Endothelial cell of umbilical vein (primary cell): Measurements from ENCODE around the gene TRDMT1. TPM values are rescaled to one million over a fixed set of nuclear protein-coding genes. Genes with fewer than 3 reads are reported as not detected.

Experiments used
- BruUV-seq: library from RNA; stranded (reverse); fragments of 400-500 nt; replicated peaks from 2 replicates; lab custom pipeline; 2021; lab: Mats Ljungman, UMichigan
- CTCF ChIA-PET: fragments of 300-600, 350-600 bp; sonication (Branson Sonifier 250); formaldehyde crosslinking; loops from one replicate; lab custom pipeline; 2021; ENCODE audit warnings: antibody characterized with exemption, inconsistent platforms; lab: Charles Lee
- POLR2A ChIA-PET: fragments of 300-600, 350-600 bp; sonication (Branson Sonifier 250); formaldehyde crosslinking; loops from one replicate; lab custom pipeline; 2021; ENCODE audit warnings: antibody characterized with exemption, inconsistent platforms; lab: Charles Lee
- DNase-seq: peaks from one replicate; pipeline ENCODE4 v3.0.0-alpha.2; 2011; ENCODE audit warnings: low read depth, low spot score
- FAIRE-seq: peaks from 2 replicates; lab custom pipeline; 2011; peaks lifted over from hg19 to GRCh38; lab: Jason Lieb, UNC
- H2AFZ ChIP-seq: 2 replicates; pipeline ENCODE4 v1.6.0; 2012; ENCODE audit warnings: low read depth, low read length, control low read depth, inconsistent platforms
- H3K27ac ChIP-seq: 2 replicates; pipeline ENCODE4 v1.5.1; 2011; ENCODE audit warnings: low read depth, mild to moderate bottlenecking, control low read depth, low read length, moderate library complexity; ENCODE audit not compliant: insufficient read depth
- H3K27me3 ChIP-seq, 2 experiments: 2 replicates each; pipeline versions ENCODE4 v1.6.0 to v1.6.1; 2011; ENCODE audit warnings: low read length in 2 of 2, mixed read lengths in 1 of 2; ENCODE audit not compliant: control insufficient read depth in 2 of 2, insufficient read depth in 2 of 2
- H3K36me3 ChIP-seq, 2 experiments: 2 replicates in 1 of 2; 3 replicates in 1 of 2; pipeline ENCODE4 v1.5.1; 2011; ENCODE audit warnings: low read length in 2 of 2, mild to moderate bottlenecking in 1 of 2, moderate library complexity in 1 of 2; ENCODE audit not compliant: control insufficient read depth in 2 of 2, insufficient read depth in 2 of 2; ENCODE audit errors: extremely low read depth in 1 of 2
- H3K4me1 ChIP-seq: 3 replicates; pipeline ENCODE4 v1.5.1; 2011; ENCODE audit warnings: mild to moderate bottlenecking, low read length; ENCODE audit not compliant: control insufficient read depth, insufficient read depth; ENCODE audit errors: extremely low read depth
- H3K4me2 ChIP-seq: 2 replicates; pipeline ENCODE4 v1.6.1; 2011; ENCODE audit warnings: low read length, control low read depth, mixed read lengths; ENCODE audit not compliant: insufficient read depth
- H3K4me3 ChIP-seq, 3 experiments: fragments of 200-600 bp in 1 of 3; sonication (generic), shearing (Covaris generic) in 1 of 3; replicated peaks in 1 of 3; 2 replicates each; pipeline ENCODE4 v1.5.1; 2011 to 2016; ENCODE audit warnings: control low read depth in 3 of 3, low read length in 3 of 3, mild to moderate bottlenecking in 2 of 3, inconsistent platforms in 1 of 3, low read depth in 1 of 3, moderate library complexity in 1 of 3; ENCODE audit not compliant: insufficient read depth in 1 of 3
- H3K79me2 ChIP-seq: 2 replicates; pipeline ENCODE4 v1.6.0; 2012; ENCODE audit warnings: low read length, inconsistent platforms; ENCODE audit not compliant: control insufficient read depth, insufficient read depth
- H3K9ac ChIP-seq: replicated peaks from 2 replicates; pipeline ENCODE3; 2011; ENCODE audit warnings: low read length, control low read depth; ENCODE audit not compliant: insufficient read depth; ENCODE audit errors: extremely low read depth
- H3K9me1 ChIP-seq: replicated peaks from 3 replicates; pipeline ENCODE4 v1.6.0; 2011; ENCODE audit warnings: mild to moderate bottlenecking, low read length; ENCODE audit not compliant: control insufficient read depth, insufficient read depth; ENCODE audit errors: extremely low read depth
- H3K9me3 ChIP-seq: replicated peaks from 2 replicates; pipeline ENCODE4 v1.5.1; 2012; ENCODE audit warnings: low read length, inconsistent platforms; ENCODE audit not compliant: control insufficient read depth, insufficient read depth
- H4K20me1 ChIP-seq: replicated peaks from 2 replicates; pipeline ENCODE3; 2011; ENCODE audit warnings: mild to moderate bottlenecking, low read length; ENCODE audit not compliant: control insufficient read depth, insufficient read depth; ENCODE audit errors: extremely low read depth
- FOS ChIP-seq: IDR thresholded peaks from 2 replicates; pipeline ENCODE4 v1.6.1; 2011; ENCODE audit warnings: mild to moderate bottlenecking, low read length, moderate library complexity, borderline replicate concordance; ENCODE audit not compliant: insufficient read depth
- JUN ChIP-seq: IDR thresholded peaks from 2 replicates; pipeline ENCODE4 v1.6.1; 2011; ENCODE audit warnings: borderline replicate concordance, low read depth; ENCODE audit not compliant: insufficient read length, insufficient read depth
- MYC ChIP-seq: IDR thresholded peaks from one replicate; pipeline ENCODE4 v1.6.1; 2011; ENCODE audit warnings: mild to moderate bottlenecking, low read depth, low read length
- POLR2AphosphoS5 ChIP-seq: IDR thresholded peaks from 2 replicates; pipeline ENCODE4 v1.6.1; 2012; ENCODE audit warnings: low read depth, mild to moderate bottlenecking, control low read depth, low read length, moderate library complexity; ENCODE audit not compliant: insufficient read depth
- dilution Hi-C: fragments of 300-500 bp; cut with MboI; formaldehyde crosslinking; loops from one replicate; pipeline ENCODE4 v1.15.0; 2019; ENCODE audit warnings: low sequenced_read_pairs; ENCODE audit not compliant: extremely low pct_ligation_motif_present
- intact Hi-C: fragments of 100-400 bp; cut with micrococcal nuclease; formaldehyde crosslinking; loops from one replicate; pipeline ENCODE4 v1.10.0; 2022
- polyA plus RNA-seq, 4 experiments: library from polyadenylated mRNA; depleted of rRNA in 3 of 4; stranded (reverse) in 3 of 4; unstranded in 1 of 4; fragments of >200 nt; gene quantifications; 2 replicates each; pipeline versions ENCODE4 v1.2.1 to v1.2.3, GENCODE V29; 2011 to 2012; ENCODE audit warnings: missing spikeins in 1 of 4
- total RNA-seq: library from RNA; stranded (reverse); gene quantifications from 2 replicates; pipeline ENCODE4 v1.2.3, GENCODE V29; 2021

Gene TRDMT1
- total and polyA plus RNA-seq, 2 donors (not counting 3 experiments of a cell fraction or from before 2014, with no cell fraction given), result 10.0 to 12.3 TPM

DNA sequence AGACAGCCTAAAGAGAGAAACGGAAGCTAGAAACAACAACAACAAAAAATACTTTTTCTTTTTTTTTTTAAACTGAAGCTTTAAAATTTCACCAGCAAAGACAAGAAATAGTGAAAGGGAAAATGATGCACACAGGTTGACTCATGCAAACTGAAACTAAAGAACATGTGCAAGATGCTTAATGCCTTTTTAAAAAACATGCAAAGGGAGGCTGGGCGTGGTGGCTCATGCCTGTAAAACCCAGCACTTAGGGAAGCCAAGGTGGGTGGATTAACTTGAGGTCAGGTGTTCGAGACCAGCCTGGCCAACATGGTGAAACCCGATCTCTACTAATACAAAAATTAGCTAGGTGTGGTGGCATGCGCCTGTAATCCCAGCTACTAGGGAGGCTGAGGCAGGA lies 56.7 kb downstream of the TRDMT1 start:
- Histone ChIP-seq H3K9me1 (no peaks in the 10 kb centered on the region), H3K9me3 (no peaks in the 10 kb centered on the region), H3K27me3 (no peaks in the 10 kb centered on the region), H3K4me2 (no peak overlapping the region), H4K20me1 (no peaks in the 10 kb centered on the region), H3K79me2 (no peaks in the 10 kb centered on the region), H3K4me3 (no peak overlapping the region), H2AFZ (no peak overlapping the region), H3K27ac (no peak overlapping the region), H3K36me3 (no peaks in the 10 kb centered on the region), H3K4me1 (no peaks in the 10 kb centered on the region), H3K9ac (no peak overlapping the region)
- FAIRE-seq (no peak), DNase-seq (no peak)
- CTCF ChIA-PET, result interaction anchor here (1.8 to 2.9 kb wide), 3 partner anchors 13 to 22 kb away, joined by 4 to 8 read pairs (median 5); no protein-coding TSS in a partner anchor
- dilution Hi-C loops (no loop called here), intact Hi-C loops (no loop called here)
- POLR2A ChIA-PET, result no interaction called here
- BruUV-seq, result no TSS peak
- TF ChIP-seq JUN, result no peak
- no peak for TF ChIP-seq MYC
- no peak for TF ChIP-seq POLR2AphosphoS5

DNA sequence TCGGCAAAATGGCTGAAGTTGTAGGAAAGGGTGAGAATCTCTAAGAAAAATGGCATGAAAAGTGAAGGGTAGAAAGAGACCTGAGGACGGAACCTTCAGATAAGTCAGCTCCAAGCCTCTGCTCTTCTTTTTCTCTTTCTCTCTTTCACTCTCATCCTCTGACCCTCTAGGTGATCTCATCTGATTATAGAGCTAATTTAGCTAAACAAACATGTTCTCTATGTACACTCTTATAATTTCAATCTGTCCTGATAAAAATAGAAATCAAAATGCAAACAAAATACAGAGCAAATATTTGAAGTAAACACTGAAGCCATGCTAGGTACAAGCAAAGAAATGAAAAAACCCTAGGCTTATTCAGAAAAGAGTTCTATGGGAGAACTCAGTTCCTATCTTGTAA lies 57.4 kb downstream of the TRDMT1 start:
- no peaks in the 10 kb centered on the region for H3K4me1 ChIP-seq
- dilution Hi-C loops (no loop called here), intact Hi-C loops (no loop called here)
- POLR2A ChIA-PET, result no interaction called here
- no peaks in the 10 kb centered on the region for H3K9me3 ChIP-seq
- BruUV-seq, result no TSS peak
- H3K79me2 ChIP-seq, result no peaks in the 10 kb centered on the region
- DNase-seq (no peak), FAIRE-seq (no peak)
- no peak for TF ChIP-seq FOS
- H3K4me2 ChIP-seq, result no peak overlapping the region
- no peaks in the 10 kb centered on the region for H3K36me3 ChIP-seq
- H4K20me1 ChIP-seq, result no peaks in the 10 kb centered on the region
- H3K9me1 ChIP-seq, result no peaks in the 10 kb centered on the region
- H3K27ac ChIP-seq, result no peak overlapping the region
- no peaks in the 10 kb centered on the region for H3K27me3 ChIP-seq
- H3K9ac ChIP-seq, result no peak overlapping the region
- no peak overlapping the region for H2AFZ ChIP-seq
- no peak overlapping the region for H3K4me3 ChIP-seq
- CTCF ChIA-PET, result interaction anchor here (1.8 to 2.9 kb wide), 3 partner anchors 12 to 23 kb away, joined by 4 to 8 read pairs (median 5); no protein-coding TSS in a partner anchor
